ENCODE data around the gene S100A16. TPM values are rescaled to one million over a fixed set of nuclear protein-coding genes. Genes with fewer than 3 reads are reported as not detected.

S100A16 gene
- total and polyA plus RNA-seq, 9 of the 15 experiments (the other 6 are each of a cell fraction or from before 2014, with no cell fraction given) = 1.6 to 6.9 (median 4.3) TPM

GRCh38 chr1:153633754-153634665 lies 21.1 kb upstream of the S100A16 start, which contains the start of gene CHTOP (continued):
- no peak; a peak in 1 of 4 replicates for TF ChIP-seq ZMIZ1 (IDR thresholded peaks at IDR 0.05; ENCODE audit: low read depth in 2 of 2, low read length in 2 of 2)
- TF ChIP-seq SNIP1 (IDR thresholded peaks at IDR 0.05; ENCODE audit: low read depth) = no peak
- no peak for TF ChIP-seq ZNF695 (CRISPR knock-in tag; IDR thresholded peaks at IDR 0.05)
- peak; percentile 84 for TF ChIP-seq TFAP4 (CRISPR knock-in tag; IDR thresholded peaks at IDR 0.05; ENCODE audit: borderline replicate concordance)
- no peak for TF ChIP-seq ZNF146 (CRISPR knock-in tag; IDR thresholded peaks at IDR 0.05; ENCODE audit: unreplicated experiment)
- peak; percentile 81 for TF ChIP-seq SRSF1 (IDR thresholded peaks at IDR 0.05; ENCODE audit: low read depth, low read length)
- TF ChIP-seq IRF9 (tag; IDR thresholded peaks at IDR 0.05) = no peak
- TF ChIP-seq ZNF232 (CRISPR knock-in tag; IDR thresholded peaks at IDR 0.05) = no peak
- TF ChIP-seq ARHGAP35 (IDR thresholded peaks at IDR 0.05; ENCODE audit: partially characterized antibody) = no peak
- TF ChIP-seq ZNF124 (CRISPR knock-in tag; IDR thresholded peaks at IDR 0.05) = no peak
- peak; percentile 100 for TF ChIP-seq BRD4 (IDR thresholded peaks at IDR 0.05)
- no peak for TF ChIP-seq ZNF518B (CRISPR knock-in tag; IDR thresholded peaks at IDR 0.05)
- no peak for TF ChIP-seq ZFP30 (CRISPR knock-in tag; IDR thresholded peaks at IDR 0.05; ENCODE audit: borderline replicate concordance)
- peak; percentile 82 for TF ChIP-seq JUN (IDR thresholded peaks at IDR 0.05; ENCODE audit: borderline replicate concordance, low read depth, low read length)
- TF ChIP-seq JUN (CRISPR knock-in tag; IDR thresholded peaks at IDR 0.05; ENCODE audit: borderline replicate concordance) = no peak

Measured in K562 (cell line).